ENCODE measurements around the gene GNAI3. TPM values are rescaled to one million over a fixed set of nuclear protein-coding genes. Genes with fewer than 3 reads are reported as not detected.

Gene GNAI3
- total RNA-seq, 2 donors from 2014 or later, result 2.6 to 2.8 TPM

DNA sequence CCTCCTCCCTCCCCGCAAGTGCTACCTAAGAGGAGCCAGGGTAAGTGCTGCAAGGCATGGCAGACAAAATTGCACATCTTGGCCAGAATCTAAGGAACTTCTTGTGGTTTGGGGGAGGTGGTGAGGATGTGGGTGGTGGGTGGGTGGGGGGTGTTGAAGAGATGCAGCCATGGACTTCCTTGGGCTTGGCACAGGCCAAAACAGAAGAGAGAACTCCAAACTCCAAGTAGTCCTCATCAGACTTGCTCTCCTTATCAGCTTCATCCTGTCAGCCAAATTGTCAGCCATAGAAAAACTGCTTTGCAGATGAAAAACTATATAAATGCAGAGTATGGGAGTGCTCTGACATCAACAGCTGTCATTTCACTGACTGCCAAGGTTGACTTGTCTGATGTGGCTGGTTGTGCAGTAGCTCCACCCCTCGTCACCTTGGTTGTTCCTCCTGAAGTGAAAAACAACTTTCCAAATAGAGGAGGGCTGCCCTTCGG lies 46.0 kb upstream of the GNAI3 start:
- no peaks in the 10 kb centered on the region for H3K9me3 ChIP-seq
- no peak overlapping the region for H3K4me3 ChIP-seq
- no peak for TF ChIP-seq CTCF (IDR thresholded peaks at IDR 0.05)
- H3K4me1 ChIP-seq, result peaks cover 0 to 10% of the 10 kb centered on the region in 2 donors
- H3K27me3 ChIP-seq, result no peaks in the 10 kb centered on the region
- H3K27ac ChIP-seq, result no peak overlapping the region
- no peak for DNase-seq (ENCODE audit: low spot score)
- peaks cover 6% of the 10 kb centered on the region for H3K36me3 ChIP-seq

DNA sequence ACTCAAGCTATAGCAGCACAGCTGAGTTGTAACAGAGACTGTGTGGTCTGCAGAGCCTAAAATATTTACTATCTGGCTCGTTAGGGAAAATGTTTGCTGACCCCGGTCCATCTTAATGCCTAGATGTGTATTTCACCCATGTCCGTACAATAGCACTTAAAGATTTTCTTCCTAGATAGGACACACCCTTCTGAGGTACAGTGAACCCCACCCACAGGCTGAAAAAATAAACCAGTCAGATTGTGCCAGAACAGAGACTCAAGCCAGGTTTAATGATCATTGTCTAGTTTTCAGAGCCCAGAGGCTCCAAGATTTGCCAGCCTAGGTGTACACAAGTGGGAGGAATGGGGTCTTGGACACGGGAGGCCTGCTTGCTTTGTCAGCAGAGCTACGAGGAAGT lies 44.5 kb upstream of the GNAI3 start:
- no peaks in the 10 kb centered on the region for H3K9me3 ChIP-seq
- TF ChIP-seq CTCF (IDR thresholded peaks at IDR 0.05), result no peak
- no peak overlapping the region for H3K4me3 ChIP-seq
- no peak for DNase-seq (ENCODE audit: low spot score)
- no peak overlapping the region for H3K27ac ChIP-seq
- peaks cover 0 to 7% of the 10 kb centered on the region in 2 donors for H3K4me1 ChIP-seq
- no peaks in the 10 kb centered on the region for H3K36me3 ChIP-seq
- no peaks in the 10 kb centered on the region for H3K27me3 ChIP-seq

- TF ChIP-seq CTCF (IDR thresholded peaks at IDR 0.05), result no peak
- no peak for DNase-seq (ENCODE audit: low spot score)
- Histone ChIP-seq H3K27me3 (no peaks in the 10 kb centered on the region), H3K4me3 (no peak overlapping the region), H3K27ac (no peak overlapping the region), H3K4me1 (peaks cover 0 to 12% of the 10 kb centered on the region in 2 donors), H3K9me3 (no peaks in the 10 kb centered on the region), H3K36me3 (no peaks in the 10 kb centered on the region)
These were observed 43.4 kb upstream of the GNAI3 start for GRCh38 chr1:109504974-109505373.

- TF ChIP-seq CTCF (IDR thresholded peaks at IDR 0.05), result no peak
- Histone ChIP-seq H3K4me1 (peaks cover 0 to 19% of the 10 kb centered on the region in 2 donors), H3K4me3 (peak overlapping the region in 1 of 2 donors; percentile 77), H3K9me3 (no peaks in the 10 kb centered on the region), H3K36me3 (no peaks in the 10 kb centered on the region), H3K27ac (no peak overlapping the region), H3K27me3 (no peaks in the 10 kb centered on the region)
- no peak for DNase-seq (ENCODE audit: low spot score)
These were observed 40.2 kb upstream of the GNAI3 start for GRCh38 chr1:109508001-109508872.

DNA sequence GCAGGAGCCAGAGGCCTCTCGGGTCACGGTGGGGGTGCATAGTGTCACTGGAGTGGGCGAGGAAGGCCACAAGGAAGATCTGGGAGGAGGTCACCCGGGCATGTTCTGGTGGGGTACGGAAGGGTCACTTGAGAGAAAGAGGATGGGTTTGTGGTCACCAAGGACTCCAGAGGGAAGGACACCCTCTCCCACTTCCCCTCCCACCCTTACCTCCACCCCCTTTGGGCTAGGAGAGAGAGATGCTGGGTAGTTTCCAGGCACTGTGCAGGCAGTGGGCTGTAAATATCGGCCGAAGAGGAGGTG lies 39.6 kb upstream of the GNAI3 start:
- no peaks in the 10 kb centered on the region for H3K36me3 ChIP-seq
- H3K27ac ChIP-seq, result no peak overlapping the region
- no peak for TF ChIP-seq CTCF (IDR thresholded peaks at IDR 0.05)
- DNase-seq (ENCODE audit: low spot score), result no peak
- H3K9me3 ChIP-seq, result no peaks in the 10 kb centered on the region
- peaks cover 0 to 19% of the 10 kb centered on the region in 2 donors for H3K4me1 ChIP-seq
- H3K27me3 ChIP-seq, result no peaks in the 10 kb centered on the region
- peak overlapping the region; percentile 69 to 77 for H3K4me3 ChIP-seq
